Spleen (tissue), 7 donors: Measurements from ENCODE around the gene AP1G2.

Experiments
- CTCF ChIP-seq, 11 experiments: fragments of 200-600 bp in 7 of 11; fragments of 450-650 bp in 4 of 11; sonication (generic) in 4 of 11; IDR thresholded peaks in 8 of 11; conservative IDR thresholded peaks in 3 of 11; 1 replicate in 7 of 11; 2 replicates in 4 of 11; pipeline versions ENCODE4 v1.4.0 to v1.8.0; 2016 to 2021; ENCODE audit warnings: antibody characterized with exemption in 11 of 11, inconsistent platforms in 4 of 11, mild to moderate bottlenecking in 1 of 11
- POLR2AphosphoS5 ChIP-seq, 3 donors: sonication (generic); formaldehyde crosslinking; IDR thresholded peaks; one replicate each; pipeline ENCODE4 v1.5.1; 2017; ENCODE audit warnings: antibody characterized with exemption in 3 of 3
- donor health status: DM: no; HTN: no; CAD: no; lungs with moderate emphysema.
- donor health status: DM: no; HTN: no; CAD: no.
- donor health status: DM: no; HTN: no; CAD: no.

DNA sequence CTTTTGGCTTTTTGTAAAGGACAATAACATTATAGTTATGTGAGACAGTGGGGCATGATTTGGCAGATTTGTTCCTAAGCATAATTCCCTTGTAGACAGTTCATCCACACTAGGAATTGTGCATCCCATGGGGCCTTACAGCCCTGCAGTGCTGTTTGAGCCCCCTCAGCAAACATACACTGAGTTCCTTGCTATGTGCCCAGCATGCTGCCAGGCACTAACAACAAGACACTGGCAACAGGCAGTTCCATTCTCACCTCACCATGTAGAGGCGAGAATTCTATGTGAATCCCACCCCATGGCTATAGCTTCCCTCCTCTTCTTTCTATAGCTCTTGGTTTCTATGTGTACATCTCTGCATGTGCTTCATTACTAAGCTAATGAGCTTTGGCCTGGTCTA lies 9.6 kb downstream of the AP1G2 start:
- no peak for TF ChIP-seq CTCF (IDR thresholded peaks at IDR 0.05 in 8 of 11, conservative IDR thresholded peaks at IDR 0.05 in 3 of 11)
- TF ChIP-seq POLR2AphosphoS5 (IDR thresholded peaks at IDR 0.05), result no peak
